OCI-M2 (cell line): ENCODE data around the gene VDAC1.
"Not testable (repeated sequence)": the region's sequence is repeated elsewhere in the genome, so short reads cannot be mapped to it uniquely, and the experiment has no call there.

Source experiments
- DNase-seq: peaks from one replicate; lab custom pipeline; 2025; ENCODE audit not compliant: unreplicated experiment; lab: John Stamatoyannopoulos, UW

VDAC1 gene

DNA sequence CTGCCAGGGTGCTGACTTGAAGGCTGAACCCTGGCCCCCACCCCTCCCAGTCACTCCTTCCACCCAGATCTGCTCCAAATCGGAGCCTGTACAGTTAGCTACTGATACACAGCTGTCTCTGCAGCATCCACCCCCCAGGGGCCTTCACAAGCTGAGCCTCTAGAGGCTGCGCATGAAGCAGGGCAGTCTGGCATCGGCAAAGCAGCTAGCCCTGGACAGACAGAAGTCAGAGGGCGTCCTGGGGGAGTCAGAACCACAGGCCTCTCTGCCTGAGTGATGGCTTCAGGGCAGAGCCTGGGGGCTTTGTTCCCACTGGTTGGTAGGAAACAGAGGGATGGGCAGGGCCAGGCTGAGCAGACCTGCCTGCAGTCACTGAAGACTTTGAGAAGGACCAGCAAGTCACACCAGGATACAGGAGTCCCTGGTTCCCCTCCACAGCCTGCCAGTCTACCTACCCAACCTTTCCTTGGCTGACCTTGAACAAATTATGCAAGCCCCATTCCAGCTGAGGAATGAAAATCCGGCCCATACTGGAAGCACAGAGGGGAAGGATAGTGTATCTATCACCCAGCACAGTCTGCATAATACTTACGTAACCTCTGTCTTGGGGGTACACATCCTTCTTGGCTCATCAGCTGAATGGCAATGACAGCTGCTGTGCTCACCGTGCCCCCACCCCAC is 8.8 kb downstream of the VDAC1 start:
- DNase-seq: no peak

DNA sequence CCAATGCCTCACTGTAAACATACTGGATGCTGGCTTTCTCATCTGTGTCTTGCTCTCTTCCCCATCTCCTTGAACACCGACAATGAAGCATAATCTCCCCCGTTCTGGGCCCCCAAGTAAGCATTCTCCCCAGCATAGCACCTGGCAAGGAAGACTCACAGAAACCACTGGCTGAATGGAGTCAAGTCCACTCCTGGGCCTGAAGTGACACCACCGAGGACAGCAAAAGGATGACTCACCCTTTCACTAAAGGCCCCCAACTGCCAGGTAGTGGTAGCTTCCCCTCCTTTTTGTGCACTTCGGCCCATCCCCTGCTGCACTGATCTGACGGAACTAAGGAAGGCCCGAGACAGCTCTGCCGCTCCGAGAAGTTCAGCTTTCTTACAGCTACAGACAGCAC is 9.4 kb downstream of the VDAC1 start:
- DNase-seq: no peak

DNA sequence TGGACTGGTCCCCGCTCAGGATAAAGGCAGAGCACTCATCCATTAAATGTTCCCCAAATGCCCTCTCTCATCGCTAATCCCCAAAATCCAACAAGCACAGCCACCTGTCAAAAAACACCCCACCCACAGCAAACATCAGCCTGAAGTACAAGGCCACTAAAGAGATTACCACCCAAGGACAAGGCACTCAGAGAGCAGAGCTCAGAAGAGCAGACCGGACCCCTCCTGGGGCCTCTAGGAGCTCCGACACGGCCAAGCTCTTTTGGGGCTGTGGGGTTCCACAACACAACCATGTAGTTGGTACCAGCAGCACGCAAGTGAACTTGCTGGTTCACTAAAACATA is 9.8 kb downstream of the VDAC1 start:
- no peak for DNase-seq

DNA sequence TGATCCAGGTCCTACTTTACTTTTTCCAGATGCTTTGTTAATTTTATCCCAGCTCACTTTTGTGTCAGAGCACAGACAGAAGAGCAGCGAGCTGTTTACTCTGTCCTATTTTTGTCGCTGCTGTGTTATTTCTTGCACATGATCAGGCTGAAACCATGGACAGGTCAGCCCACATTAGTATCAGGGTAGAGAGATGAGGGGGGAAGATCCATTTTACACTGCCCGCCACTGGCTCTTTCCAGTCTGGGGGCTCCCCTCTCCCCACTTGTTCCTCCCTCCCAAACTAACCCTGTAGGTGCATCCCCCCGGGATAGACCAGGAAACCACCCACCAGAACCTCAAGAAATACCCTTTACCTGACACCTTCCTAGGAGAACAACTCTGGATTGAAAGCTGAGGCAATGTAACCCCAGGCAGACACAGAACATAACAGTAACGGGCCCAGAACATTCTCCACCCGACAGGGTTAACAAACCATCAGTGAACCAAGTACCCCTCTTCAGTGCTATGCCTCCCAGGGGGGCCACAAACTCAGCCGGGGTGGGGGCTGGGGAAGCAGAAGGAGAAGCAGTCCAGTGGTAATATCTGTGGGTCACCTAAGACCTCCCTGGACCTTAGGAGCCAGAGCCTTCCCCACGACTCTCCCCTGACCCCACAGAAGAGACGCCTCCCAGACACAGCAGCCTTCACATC is 10.3 kb downstream of the VDAC1 start:
- no peak for DNase-seq

DNA sequence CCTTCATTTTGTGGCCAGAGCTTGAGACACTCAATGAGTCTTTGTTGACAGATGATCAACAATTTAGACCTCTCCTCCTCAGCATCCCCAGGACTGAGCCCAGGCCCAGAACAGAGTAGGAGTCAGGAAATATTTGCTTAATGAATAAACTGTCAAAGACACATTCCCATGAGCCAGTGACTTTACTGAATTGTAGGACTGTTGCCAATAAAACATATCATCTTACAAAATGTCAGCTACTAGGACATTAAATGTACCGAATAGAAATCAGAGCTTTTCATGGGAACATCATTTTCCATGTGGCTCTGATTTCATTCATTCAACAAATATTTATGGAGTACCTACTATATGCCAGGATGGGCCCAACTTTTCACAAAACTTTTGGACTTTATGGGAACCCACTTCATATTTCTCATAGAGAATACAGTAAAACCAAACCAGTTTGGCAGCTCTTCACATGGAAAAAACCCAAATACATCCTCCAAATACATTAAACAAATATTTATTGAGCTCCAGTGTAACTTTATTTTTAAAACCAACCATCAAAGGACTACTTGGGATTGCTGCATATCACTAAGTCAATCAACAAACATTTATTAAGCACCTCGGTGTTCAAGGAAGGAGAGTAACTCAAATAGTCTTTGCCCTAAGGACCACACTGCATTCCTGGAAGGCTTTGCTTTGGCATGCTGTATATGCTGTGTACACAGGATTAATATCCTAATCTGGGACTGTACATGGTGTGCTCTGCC is 11.4 kb downstream of the VDAC1 start:
- DNase-seq: no peak

DNA sequence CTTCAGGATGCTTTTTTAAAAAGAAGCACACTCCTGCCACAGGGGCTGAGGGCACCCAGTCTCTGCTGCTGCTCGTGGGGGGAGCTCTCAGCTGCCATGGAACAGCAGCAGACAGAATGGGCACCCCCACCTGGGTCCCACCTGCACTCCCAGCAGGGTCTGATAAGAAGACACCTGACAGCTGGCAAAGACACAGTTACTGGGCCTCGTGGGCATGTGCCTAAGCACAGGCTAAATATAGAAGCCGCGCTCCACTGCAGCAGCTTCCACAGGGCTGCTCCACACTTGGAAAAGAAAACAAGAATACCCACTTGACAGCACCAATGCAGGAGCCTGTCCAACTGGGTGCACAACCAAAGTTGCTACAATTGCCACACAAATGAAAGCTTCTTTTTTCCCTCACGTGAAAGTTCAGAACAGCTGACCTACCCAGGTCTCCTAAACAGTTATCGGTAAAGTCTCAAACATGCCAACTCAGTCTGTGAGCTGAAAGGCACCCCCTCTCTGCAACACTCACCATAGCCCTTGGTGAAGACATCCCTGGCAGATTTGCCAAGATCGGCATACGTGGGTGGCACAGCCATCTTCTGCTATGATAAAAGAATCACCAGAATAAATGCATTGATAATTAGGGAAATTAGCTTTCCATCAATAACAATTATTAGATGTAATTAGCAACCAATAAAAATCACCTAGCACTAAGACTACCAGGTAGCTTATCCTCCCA is 12.2 kb downstream of the VDAC1 start:
- DNase-seq: no peak

DNA sequence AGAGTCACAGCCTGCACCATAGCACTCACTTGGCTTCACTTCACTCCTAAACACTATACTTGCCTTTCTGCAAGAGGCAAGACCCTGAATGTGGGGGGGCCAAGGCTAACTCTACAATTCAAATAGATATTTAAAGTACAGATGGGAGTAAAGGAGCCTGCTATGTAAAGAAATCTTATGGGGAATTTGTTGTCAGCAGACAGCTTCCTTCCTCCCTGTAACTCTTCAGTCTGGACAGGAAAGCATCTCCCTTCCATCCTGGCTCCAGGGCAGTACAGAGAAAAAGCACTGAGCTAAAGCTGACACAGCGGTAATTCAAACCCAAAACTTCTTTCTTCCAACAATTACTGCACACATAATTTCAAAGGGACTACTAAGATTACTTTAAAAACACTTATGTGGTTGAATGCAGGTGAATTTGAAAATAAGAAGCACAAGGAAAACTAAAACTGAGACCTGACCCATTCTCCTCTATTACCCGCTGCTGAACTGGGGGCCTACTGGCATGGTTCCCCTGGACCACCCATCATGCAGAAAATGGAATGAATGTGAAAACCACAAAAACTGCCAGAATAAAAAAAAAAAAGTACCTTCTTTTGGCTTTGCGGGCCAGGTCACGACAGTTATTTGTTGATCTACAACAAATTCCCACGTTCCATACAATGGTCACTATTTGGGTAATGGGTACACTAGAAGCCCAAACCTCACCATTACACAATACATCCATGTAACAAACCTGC is 13.4 kb downstream of the VDAC1 start:
- no peak for DNase-seq

DNA sequence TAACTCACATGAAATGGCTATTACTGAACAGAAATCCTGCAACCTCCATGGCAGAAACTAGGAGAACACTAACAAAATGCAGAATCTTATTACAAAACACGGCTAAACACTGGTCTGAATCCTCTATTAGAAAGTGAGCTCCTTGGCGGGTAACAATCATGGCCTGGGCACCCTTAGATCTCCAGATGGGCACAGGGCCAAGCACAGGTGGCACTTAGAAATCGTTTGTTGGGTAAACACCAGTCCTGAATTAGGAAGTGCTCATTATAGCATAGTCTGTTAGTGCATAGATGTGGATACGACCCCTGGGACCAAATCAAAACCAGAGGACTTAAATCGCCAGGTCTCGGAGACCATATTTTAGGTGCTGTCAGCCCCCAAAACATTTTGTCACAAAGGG is 14.4 kb downstream of the VDAC1 start:
- DNase-seq: no peak

DNA sequence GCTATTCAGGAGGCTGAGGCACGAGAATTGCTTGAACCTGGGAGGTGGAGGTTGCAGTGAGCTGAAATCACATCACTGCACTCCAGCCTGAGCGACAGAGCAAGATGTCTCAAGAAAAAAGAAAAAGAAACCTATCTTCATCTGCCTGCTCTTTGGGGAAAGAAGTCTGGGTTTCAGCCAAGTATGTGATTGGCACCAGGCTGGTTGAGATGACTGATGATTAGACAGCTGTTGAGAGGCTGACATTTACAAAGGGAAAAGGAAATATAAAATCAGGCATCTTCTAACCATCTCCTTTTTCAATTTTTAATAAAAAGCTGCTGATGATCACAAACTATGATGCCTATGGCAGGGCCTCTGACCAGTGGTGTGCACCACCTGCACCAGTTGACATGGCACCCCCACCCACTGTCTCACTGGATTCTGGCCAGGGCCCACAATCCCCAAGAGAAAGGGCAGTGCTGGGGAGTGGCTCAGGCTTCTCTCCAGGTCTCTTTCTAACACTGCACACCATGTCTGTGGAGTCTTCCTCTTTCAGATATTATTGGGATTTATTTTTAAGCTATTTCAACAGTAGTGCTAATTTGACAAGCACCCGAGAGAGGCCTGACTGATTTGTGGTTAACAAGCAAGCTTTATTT is 19.1 kb downstream of the VDAC1 start:
- no peak for DNase-seq

DNA sequence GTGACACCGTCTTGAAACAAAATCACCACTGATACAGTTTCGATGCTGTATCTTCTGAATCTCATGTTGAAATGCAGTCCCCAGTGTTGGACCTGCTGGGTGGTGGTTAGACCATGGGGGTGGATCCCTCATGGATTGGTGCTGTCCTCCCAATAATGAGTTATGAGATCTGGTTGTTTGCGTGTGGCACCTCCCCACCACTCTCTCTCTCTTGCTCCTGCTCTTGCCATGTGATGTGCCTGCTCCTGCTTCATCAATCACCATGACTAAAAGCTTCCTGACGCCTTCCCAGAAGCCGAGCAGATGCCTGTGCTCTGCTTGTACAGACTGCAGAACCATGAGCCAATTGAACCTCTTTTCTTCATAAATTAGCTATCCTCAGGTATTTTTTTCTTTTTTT is 21.1 kb downstream of the VDAC1 start:
- DNase-seq: no peak

DNA sequence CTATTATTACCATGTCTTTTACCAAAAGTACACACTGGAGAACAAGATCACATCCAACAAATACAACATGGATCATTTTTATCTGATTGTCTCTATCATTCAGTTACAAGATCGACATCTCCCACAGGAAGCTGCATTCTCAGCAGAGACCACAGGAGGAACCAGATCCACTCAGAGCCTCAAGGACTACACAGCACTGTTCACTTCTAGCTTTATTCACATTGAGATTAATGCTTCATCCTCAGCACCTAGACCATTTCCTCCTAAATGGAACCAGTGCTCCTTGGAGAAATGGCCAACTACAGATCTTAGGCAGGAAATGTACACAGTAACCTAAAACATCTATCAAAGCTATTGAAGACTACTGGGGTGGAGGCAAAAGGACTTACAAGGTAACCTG is 23.1 kb downstream of the VDAC1 start:
- no peak for DNase-seq

DNA sequence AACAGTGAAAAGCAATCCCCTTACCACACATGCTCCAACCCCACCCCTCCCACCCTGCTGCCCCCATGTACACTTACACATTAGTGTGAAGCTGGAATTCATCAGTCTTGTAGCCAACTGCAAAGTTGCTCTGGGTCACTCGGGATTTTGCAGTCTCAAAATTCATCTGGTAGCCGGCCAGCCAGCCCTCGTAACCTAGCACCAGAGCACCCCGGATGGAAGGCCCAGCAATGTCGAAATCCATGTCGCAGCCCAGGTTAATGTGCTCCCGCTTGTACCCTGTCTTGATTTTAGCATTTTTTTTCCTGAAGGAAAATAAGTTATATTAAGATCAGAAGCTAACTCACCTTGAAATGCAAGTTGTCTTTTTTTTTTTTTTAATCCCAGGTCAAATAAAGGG is 24.1 kb downstream of the VDAC1 start:
- no peak for DNase-seq

DNA sequence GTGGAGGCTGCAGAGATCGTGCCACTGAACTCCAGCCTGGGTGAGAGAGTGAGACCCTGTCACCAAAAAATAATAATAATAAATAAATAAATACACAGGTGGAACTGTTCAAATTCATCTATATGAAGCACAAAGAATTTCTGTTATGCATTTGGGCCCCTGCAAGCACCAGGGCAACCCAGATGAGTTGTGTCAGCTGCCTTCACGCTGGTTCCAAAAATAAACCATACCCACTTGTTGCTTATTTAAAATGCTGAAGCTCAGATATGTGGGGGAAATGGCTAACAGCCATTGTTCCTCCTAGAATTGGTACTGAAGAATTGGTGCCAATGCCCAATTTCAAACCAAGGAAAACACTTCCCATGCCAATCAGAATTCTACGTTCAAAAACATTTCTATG is 25.8 kb downstream of the VDAC1 start:
- DNase-seq: no peak

DNA sequence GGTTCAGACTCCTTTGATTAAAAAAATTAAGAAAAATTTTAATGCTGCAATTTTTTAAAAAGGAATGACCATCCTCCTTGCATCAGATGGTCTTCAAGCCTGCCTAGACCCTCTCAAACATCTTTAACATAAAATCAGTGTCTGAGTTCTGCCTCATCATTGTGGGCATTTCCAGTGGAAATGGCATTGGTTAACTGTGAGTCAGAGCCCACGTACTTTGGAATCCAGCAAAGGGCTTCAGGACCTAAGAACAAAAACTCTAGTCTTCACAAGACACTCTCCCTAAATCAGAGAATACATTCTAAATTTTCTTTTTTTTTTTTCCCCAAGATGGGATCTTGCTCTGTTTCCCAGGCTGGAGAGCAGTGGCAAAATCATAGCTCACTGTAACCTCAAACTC is 26.9 kb downstream of the VDAC1 start:
- no peak for DNase-seq

DNA sequence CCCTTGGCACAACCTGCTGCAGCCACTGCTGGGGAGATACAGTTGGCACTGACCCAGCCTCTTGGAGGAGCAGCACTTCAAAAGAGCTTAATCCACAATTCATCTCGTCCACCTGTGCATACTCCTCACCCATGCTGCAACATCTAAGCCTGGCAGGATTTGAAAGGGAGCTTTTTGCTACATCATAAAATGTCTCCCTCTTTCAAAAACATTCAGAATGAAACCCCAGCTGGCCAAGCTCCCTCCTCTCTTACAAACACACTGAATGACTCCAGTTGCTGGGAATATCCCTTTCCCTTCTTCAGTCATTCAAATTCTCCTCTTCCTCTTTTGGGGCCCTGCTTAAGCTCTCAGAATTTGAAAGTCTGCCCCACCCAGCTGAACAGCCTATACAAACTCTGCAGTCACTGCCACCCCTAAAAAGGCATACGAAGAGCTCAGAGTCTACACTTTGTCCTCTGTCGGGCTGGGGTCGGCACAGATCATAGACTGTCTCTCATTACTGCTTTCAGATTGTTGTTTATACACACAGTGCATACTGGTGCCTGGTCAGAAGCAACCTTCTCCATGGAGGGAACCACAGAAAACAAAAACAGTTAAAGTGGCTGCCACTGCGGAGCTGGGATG is 27.5 kb downstream of the VDAC1 start:
- no peak for DNase-seq

DNA sequence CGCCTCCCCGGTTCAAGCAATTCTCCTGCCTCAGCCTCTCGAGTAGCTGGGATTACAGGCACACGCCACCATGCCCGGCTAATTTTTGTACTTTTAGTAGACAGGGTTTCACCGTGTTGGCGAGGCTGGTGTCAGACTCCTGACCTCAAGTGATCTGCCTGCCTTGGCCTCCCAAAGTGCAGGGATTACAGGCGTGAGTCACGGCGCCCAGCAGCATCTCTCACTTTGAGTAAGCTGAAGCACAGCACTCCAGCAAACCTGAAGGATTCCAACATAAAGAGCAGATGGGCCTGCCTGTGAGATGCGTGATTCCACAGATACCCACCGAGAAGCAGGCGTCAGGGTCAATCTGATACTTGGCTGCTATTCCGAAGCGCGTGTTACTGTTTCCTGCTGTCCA is 29.2 kb downstream of the VDAC1 start:
- DNase-seq: not testable (repeated sequence)

DNA sequence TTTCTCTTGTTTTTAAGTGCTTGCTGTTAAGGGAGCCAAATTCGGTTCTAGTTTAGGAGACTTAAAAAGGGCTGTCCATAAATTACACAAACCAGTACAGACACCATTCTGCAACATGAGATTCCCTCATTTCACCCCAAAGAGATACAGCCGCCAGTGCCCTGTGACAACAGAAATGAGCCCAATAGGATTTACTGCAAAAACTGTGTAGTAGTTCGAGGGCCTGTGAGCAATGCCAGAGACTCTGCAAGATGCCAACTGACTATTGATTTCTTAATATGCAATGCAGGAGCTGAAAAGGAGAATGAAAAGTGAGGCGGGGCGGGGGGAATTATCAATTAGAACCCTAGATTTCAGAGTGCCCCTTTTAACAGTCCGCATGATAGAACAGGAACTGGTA is 30.6 kb downstream of the VDAC1 start:
- DNase-seq: no peak

DNA sequence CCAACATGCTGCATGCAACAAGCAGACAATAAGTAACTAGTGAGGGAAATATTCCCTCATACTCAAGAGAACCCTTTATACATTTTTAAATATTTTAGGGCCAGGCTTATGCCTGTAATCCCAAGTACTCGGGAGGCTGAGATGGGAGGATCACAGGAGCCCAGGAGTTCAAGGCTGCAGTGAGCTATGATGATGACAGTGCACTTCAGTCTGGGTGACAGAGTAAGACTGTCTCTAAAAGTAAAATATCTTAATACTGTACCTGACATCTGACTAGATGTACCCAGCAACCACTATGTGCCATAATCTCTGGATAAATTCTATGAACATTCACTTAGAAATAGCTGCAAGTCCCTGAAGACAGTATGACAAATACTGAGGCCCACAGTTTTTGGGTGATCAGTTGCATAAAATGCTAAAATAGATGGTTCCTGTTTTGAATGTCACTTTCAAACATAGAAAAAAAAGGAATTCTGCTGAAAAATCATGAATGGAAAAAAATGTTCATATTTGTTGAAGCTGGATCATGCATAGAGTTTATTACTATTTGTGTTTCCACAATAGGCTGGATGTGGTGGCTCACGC is 34.4 kb downstream of the VDAC1 start:
- no peak for DNase-seq

DNA sequence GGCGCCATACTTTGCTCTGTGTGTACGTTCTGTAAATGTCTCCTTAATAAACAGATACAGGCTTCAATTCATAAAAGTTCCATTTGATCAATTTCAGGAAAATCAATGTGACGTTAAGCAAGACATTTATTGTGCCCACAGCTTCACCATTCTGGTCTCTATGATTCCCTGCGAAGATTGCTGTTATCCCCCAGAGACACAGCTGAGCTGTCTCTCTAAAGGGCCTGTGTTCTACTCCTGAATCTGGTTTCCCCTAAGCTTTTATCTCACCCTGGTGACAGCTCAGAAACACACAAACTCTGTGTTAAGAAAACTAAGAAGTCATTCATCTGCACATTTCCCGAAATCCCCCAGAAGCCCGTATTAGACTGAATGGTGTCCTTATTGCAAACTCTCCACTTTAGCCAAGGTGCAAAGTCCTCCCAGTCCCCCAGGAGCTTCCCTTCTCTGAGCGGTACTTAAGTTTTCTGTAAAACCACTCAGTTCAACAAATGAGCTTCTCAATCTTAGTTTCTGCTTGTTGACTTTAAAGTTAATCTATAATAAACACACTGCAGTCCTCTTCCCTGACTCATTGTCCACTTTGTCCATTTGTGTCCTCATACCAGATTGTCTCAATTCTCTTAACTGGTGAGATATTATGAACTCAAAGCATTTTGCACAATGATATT is 35.0 kb downstream of the VDAC1 start:
- DNase-seq: no peak
